IgD-negative memory B cell (primary cell): ENCODE results near the gene MRRF. TPM values are rescaled to one million over a fixed set of nuclear protein-coding genes. Genes with fewer than 3 reads are reported as not detected.

Experiments used
- H3K27ac Mint-ChIP-seq, 3 donors: one replicate each; pipeline ENCODE4 v1.8.0; 2020 to 2022; ENCODE audit warnings: mild to moderate bottlenecking in 3 of 3, mixed read lengths in 3 of 3, moderate library complexity in 1 of 3
- H3K27me3 Mint-ChIP-seq: one replicate; pipeline ENCODE4 v1.8.0; 2021; ENCODE audit warnings: mixed read lengths
- H3K36me3 Mint-ChIP-seq: one replicate; pipeline ENCODE4 v1.8.0; 2020; ENCODE audit warnings: mild to moderate bottlenecking, mixed read lengths
- H3K4me1 Mint-ChIP-seq, 3 donors: one replicate each; pipeline ENCODE4 v1.8.0; 2020 to 2022; ENCODE audit warnings: mixed read lengths in 3 of 3, mild to moderate bottlenecking in 1 of 3
- H3K4me3 Mint-ChIP-seq, 4 donors: one replicate each; pipeline ENCODE4 v1.8.0; 2020 to 2022; ENCODE audit warnings: mild to moderate bottlenecking in 4 of 4, mixed read lengths in 4 of 4, moderate library complexity in 3 of 4
- H3K9me3 Mint-ChIP-seq, 3 donors: one replicate each; pipeline ENCODE4 v1.8.0; 2020 to 2021; ENCODE audit warnings: mixed read lengths in 3 of 3, mild to moderate bottlenecking in 1 of 3
- polyA plus RNA-seq: library from polyadenylated mRNA; unstranded; fragments of 300-500 nt; fragmentation: Illumina TruSeq; gene quantifications from one replicate; pipeline ENCODE4 v1.2.3, GENCODE V29; 2021

Gene MRRF
- polyA plus RNA-seq, 1 donor from 2014 or later, result 26.2 TPM

DNA sequence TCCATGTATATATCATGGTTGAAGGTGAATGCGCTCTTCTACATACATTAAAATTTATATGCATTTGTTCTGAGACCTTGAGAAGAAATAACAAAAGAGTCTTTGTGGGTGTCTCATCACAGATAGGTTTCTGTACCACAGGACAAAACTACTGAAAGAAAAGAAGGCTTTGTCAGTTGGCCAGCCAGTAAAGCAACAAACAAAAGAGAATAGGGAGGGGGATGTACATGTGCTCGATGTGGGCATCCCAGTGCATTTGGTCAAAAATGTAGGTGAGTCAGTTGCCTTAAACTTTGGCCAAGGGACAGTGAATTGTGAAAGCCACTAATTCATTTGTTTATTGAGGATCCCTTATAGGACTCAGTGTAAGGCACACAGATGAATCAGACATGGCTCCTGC, 13.3 kb upstream of the MRRF start:
- H3K4me1 Mint-ChIP-seq, result peaks cover 3 to 5% (median 3%) of the 10 kb centered on the region in 3 donors
- H3K4me3 Mint-ChIP-seq, result no peak overlapping the region
- H3K27ac Mint-ChIP-seq, result no peak overlapping the region
- H3K36me3 Mint-ChIP-seq, result peaks cover 6% of the 10 kb centered on the region
- no peaks in the 10 kb centered on the region for H3K9me3 Mint-ChIP-seq
- H3K27me3 Mint-ChIP-seq, result no peaks in the 10 kb centered on the region

DNA sequence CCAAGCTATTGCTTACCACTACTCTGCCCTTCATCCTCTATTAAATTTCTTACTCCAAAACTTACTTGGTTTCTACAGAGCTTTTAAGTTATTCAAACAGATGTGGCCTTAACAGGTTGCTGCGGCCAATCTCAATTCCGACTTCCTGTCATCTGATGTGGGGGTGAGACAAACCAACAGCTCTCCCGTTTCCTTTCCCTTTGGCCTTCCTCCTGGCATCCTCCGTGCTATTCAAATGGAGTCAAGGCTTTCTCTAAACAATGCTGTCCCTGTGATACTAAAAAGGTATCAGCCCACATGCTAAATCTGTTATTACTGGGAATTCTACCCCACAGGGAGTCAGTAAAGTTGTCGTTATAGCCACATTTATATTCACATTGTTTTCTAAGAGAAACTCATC, 11.9 kb upstream of the MRRF start:
- Mint-ChIP-seq H3K27ac (no peak overlapping the region), H3K36me3 (peaks cover 6% of the 10 kb centered on the region), H3K9me3 (no peaks in the 10 kb centered on the region), H3K4me3 (no peak overlapping the region), H3K27me3 (no peaks in the 10 kb centered on the region), H3K4me1 (peaks cover 5 to 10% (median 6%) of the 10 kb centered on the region in 3 donors)

DNA sequence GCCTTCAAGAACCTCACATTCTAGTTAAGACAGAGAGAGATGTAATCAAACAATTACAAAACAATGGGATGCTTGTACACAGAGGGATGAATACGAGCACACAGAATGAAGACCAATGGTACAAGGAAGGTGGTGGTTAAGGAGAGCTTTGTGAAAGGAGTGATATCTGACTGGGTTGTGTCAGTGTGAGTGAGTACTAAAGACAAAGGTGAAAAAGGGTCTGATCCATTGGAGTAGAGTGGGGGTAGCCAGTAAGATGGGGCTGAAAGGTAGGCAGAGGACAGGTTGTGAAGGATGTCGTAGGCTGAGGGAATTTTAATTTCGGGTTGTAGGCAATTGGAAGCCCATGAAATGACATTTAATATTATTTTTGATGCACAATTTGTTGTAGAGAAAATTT, 9.9 kb upstream of the MRRF start:
- Mint-ChIP-seq H3K27me3 (no peaks in the 10 kb centered on the region), H3K36me3 (peaks cover 6% of the 10 kb centered on the region), H3K4me1 (peaks cover 7 to 19% (median 8%) of the 10 kb centered on the region in 3 donors)

DNA sequence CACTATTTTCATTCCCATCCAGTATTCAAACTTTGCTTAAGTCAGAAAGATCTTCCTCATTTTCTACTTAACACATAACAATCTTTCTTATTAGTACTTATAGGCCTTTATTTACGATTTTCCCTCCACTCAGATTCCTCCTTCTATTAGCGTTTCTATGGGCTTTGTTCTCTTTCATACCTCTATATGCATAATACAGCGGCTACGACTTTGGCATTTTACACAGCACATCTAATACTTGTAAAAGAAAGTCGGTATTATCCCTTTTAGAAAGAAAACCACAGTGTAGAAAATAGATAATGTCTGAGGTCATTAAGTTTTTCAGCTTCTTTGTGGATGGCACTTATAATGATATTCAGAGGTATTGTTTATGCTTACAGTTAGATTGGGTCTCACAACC, 8.5 kb upstream of the MRRF start:
- Mint-ChIP-seq H3K4me1 (peaks cover 9 to 17% (median 11%) of the 10 kb centered on the region in 3 donors), H3K27ac (no peak overlapping the region), H3K9me3 (no peaks in the 10 kb centered on the region), H3K36me3 (peaks cover 3% of the 10 kb centered on the region), H3K27me3 (no peaks in the 10 kb centered on the region), H3K4me3 (no peak overlapping the region)

More for the DNA sequence above, 9.9 kb upstream of the MRRF start:
- Mint-ChIP-seq H3K9me3 (no peaks in the 10 kb centered on the region), H3K4me3 (no peak overlapping the region), H3K27ac (peak overlapping the region in 1 of 3 donors; percentile 60)

DNA sequence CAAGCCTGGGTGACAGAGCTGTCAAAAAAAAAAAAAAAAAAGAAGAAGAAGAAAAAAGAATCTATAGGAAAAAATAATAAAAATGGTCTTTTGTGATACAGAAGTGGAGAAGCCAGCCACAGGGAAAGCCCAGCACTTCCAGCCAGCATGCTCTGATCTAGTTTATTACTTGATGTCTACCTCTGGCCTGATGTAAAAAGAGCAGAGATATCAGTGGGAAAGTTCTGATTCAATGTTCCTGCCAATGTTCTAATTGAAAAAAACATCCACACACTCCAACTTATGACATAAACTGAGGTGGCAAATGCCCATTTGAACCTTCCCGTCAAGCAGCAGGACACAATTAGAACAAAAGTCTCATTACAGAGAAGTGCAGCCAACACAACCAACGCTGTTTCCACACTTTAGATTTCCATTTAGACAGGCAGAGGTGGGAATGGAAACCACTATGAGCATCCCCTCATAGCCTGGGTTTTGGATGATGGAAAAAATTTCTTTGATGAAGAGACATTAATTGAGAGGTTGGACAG, 5.7 kb upstream of the MRRF start:
- Mint-ChIP-seq H3K4me3 (no peak overlapping the region), H3K27me3 (no peaks in the 10 kb centered on the region), H3K27ac (peak overlapping the region in 1 of 3 donors; percentile 52), H3K4me1 (peaks cover 22 to 31% (median 25%) of the 10 kb centered on the region in 3 donors), H3K36me3 (peaks cover 3% of the 10 kb centered on the region), H3K9me3 (no peaks in the 10 kb centered on the region)

DNA sequence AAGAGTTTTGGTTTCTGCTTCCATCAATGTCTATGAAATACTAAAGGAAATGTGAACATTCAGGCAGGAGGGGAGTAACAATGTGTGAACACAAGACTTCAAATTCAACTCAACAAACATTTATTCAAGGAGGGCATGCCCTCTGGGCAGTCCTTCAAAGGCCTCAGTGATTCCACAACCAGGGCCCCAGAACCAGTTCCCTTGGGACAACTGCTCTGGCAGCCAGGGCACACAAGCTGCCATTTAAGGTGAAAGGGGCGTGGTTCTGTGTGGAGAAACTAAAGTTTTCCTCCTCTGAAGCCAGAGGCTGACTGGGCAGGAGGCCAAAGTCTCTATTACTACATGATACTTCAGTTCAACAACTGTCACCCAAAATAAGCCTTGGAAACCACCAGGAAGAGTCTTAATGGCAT, 3.2 kb upstream of the MRRF start:
- H3K4me3 Mint-ChIP-seq, result peak overlapping the region in 1 of 4 donors; percentile 94
- H3K36me3 Mint-ChIP-seq, result no peaks in the 10 kb centered on the region
- no peaks in the 10 kb centered on the region for H3K9me3 Mint-ChIP-seq
- H3K4me1 Mint-ChIP-seq, result peaks cover 32 to 41% (median 40%) of the 10 kb centered on the region in 3 donors
- H3K27ac Mint-ChIP-seq, result peak overlapping the region in 1 of 3 donors; percentile 67
- no peaks in the 10 kb centered on the region for H3K27me3 Mint-ChIP-seq

DNA sequence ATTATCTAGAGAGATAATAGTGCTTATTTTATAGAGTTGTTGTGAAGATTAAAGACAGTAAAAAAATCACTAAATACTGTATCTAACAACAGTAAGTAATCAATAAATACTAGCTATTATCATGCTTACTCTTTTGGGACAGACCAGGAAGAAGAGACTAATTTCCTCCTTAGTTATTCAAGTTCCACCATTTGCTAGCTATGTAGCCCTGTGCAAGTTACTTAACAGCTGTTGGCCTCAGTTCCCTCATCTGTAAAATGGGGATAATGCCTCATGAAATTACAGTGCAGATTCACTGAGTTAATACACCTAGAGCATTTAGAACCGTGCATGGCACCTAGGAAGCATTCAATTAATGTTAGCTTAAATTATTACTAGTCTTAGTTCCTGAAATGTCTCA, 2.6 kb upstream of the MRRF start:
- Mint-ChIP-seq H3K27ac (peak overlapping the region in 2 of 3 donors; percentile 59 to 67), H3K4me1 (peaks cover 32 to 41% (median 40%) of the 10 kb centered on the region in 3 donors), H3K4me3 (peak overlapping the region in 2 of 4 donors; percentile 65 to 94), H3K27me3 (no peaks in the 10 kb centered on the region), H3K9me3 (no peaks in the 10 kb centered on the region), H3K36me3 (no peaks in the 10 kb centered on the region)

DNA sequence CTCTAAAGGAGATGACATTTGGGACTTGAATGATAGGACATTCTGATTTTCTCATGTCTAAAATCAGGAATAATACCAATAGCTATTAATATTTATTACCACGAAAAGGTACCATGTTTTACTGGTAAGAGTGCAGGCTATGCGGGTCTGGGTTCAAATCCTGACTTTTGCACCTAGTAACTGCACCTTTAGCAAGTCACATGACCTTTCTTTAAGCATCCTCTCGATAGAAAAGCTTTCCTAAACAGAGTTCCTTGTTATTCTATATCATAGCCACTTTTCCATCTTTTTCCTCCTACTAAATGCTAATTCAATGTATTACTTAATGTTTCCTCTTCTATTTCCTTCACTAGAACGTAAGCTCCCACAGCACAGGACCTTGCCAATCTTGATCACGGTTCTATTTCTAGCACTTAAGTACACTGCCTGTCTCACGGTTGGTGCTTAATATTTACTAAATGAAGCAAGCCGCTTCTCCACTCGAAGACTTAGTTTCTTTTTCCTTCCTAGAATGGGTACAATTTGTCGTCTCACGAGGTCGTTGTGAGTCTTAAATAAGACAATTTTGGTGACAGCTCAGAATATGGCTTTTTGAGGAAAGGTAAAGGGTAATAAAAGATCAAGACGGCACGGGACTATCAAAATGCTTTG, 858 bp upstream of the MRRF start:
- peak overlapping the region; percentile 94 to 99 (median 97) for H3K4me3 Mint-ChIP-seq
- H3K27me3 Mint-ChIP-seq, result no peaks in the 10 kb centered on the region
- no peaks in the 10 kb centered on the region for H3K9me3 Mint-ChIP-seq
- no peaks in the 10 kb centered on the region for H3K36me3 Mint-ChIP-seq
- peaks cover 29 to 51% (median 40%) of the 10 kb centered on the region in 3 donors for H3K4me1 Mint-ChIP-seq
- peak overlapping the region; percentile 98 to 100 (median 98) for H3K27ac Mint-ChIP-seq

DNA sequence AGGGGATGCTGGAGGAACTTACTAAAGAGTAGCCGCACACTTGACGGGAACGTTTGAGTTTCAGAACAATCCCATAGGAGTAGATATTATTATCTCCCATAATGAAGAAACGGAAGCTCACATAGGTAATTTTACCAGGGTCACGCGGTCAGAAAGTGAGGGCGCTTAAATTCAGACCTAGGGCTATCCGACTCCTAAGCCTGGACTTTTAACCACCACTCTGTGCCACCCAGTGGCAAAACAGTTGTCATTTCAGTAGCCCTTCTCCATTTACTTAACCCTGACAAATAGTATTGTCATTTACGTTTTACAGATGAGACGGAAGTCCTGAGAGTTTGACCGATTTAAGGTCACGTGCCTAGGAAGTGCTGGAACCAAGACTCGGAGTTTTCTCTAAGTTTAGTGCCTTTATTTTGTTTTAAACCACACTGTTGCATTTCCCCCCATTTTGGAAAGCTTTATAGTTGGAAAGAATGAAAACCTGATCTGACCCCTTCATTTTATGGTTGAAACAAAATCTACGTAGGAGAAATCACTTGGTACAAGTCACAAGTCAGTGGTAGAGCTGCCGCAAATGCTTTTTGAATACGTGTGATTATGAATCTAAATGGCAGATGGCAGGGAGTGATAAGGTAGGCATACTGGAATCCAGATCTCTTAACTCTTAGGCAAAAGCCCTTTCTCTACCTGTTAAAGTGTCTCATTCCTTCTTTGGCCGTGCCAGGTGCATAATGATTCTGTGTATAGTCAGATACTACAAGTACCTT, 650 bp downstream of the MRRF start:
- peak overlapping the region; percentile 94 to 99 (median 97) for H3K4me3 Mint-ChIP-seq
- H3K27ac Mint-ChIP-seq, result peak overlapping the region; percentile 98 to 100 (median 98)
- no peaks in the 10 kb centered on the region for H3K36me3 Mint-ChIP-seq
- no peaks in the 10 kb centered on the region for H3K9me3 Mint-ChIP-seq
- no peaks in the 10 kb centered on the region for H3K27me3 Mint-ChIP-seq
- H3K4me1 Mint-ChIP-seq, result peaks cover 29 to 49% (median 33%) of the 10 kb centered on the region in 3 donors

DNA sequence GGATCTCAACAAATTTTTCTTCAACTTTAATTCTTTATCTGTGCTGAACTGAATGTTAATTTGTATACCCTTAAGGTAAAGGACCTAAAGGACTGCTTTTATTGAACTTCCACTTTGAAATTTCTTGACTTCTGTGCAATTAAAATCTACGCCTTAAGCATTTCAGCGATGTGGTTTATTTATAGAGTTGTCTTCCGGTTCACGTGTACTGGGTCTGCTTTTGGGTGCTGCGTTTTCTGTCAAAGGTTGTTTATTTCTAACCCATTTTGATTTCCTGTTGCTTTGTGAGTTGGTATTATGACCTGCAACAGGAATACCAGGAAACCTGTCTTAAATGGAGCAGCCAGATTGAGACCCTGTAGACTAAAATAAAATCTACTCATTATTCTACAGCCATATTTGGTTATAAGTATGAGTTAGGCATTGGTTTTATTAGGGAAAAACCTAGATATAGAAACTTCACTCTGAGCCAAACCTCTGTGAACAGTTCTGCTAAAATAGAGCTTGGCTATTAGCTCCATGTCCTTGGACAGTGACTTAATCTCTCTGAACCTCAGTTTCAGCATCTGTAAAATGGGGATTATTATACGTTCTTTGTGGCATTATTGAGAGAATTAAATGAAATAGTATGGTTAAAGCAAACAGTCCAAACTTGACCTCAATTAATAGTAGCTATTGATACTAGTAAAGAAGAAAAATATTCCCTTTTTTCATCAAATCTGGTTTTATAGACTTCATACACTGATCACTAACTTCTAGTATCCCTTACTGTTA, 3.5 kb downstream of the MRRF start:
- Mint-ChIP-seq H3K4me1 (peaks cover 21 to 41% (median 37%) of the 10 kb centered on the region in 3 donors), H3K27ac (peak overlapping the region; percentile 24 to 75 (median 31)), H3K36me3 (peaks cover 2% of the 10 kb centered on the region), H3K27me3 (no peaks in the 10 kb centered on the region), H3K9me3 (no peaks in the 10 kb centered on the region), H3K4me3 (peak overlapping the region; percentile 10 to 82 (median 46))

DNA sequence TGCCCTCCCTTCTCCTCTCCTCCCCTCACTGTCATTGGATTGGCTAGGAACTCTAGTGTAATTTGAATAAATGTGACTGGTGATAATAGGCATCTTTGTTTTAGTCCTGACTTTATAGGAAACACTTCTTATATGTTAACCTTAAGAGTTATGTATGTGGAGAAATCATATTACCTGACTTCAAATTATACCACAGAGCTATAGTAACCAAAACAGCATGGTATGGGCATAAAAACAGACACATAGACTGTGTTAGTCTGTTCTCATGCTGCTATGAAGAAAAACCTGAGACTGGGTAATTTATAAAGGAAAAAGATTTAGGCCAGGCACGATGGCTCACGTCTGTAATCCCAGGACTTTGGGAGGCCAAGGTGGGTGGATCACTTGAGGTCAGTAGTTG, 9.4 kb downstream of the MRRF start:
- H3K27me3 Mint-ChIP-seq, result no peaks in the 10 kb centered on the region
- peaks cover 0 to 3% (median 1%) of the 10 kb centered on the region in 3 donors for H3K9me3 Mint-ChIP-seq
- H3K4me1 Mint-ChIP-seq, result peaks cover 13 to 19% (median 15%) of the 10 kb centered on the region in 3 donors
- no peak overlapping the region for H3K27ac Mint-ChIP-seq
- peaks cover 19% of the 10 kb centered on the region for H3K36me3 Mint-ChIP-seq
- peak overlapping the region in 1 of 4 donors; percentile 10 for H3K4me3 Mint-ChIP-seq

DNA sequence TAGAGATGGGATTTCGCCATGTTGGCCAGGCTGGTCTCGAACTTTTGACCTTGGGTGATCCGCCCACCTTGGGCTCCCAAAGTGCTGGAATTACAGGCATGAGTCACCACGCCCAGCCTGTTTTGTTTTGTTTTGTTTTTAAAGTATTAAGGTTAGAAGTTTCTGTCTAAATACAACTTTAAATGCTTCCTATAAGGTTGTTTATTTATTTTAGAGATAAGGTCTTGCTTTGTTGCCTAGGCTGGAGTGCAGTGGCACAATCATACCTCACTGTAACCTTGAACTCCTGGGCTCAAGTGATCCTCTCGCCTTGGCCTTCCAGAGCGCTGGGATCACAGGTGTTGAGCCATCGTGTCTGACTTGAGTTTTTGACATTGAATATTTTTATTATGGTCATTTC, 11.4 kb downstream of the MRRF start:
- Mint-ChIP-seq H3K9me3 (peaks cover 0 to 3% (median 1%) of the 10 kb centered on the region in 3 donors), H3K36me3 (peaks cover 19% of the 10 kb centered on the region), H3K27me3 (no peaks in the 10 kb centered on the region), H3K4me3 (no peak overlapping the region), H3K4me1 (peaks cover 6 to 19% (median 11%) of the 10 kb centered on the region in 3 donors), H3K27ac (no peak overlapping the region)

DNA sequence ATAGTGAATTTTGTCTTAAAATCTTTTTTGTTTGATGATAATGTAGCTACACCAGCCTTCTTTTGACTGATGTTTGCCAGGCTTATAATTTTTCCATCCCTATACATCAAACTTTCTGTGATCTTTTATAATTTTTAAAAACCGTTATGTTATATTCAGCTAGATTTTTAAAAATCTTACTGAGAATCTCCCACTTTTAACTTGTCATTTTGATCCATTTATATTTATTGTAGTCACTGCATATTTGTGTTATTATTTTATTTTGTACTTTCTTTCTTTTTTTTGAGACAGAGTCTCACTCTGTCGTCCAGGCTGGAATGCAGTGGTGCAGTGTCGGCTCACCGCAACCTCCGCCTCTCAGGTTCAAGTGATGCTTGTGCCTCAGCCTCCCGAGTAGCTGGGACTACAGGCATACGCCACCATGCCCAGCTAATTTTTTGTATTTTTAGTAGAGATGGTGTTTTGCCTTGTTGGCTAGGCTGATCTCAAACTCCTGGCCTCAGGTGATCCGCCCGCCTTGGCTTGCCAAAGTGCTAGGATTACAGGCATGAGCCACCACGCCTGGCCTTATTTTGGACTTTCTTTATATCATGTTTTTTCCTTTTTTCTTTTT, 12.7 kb downstream of the MRRF start:
- Mint-ChIP-seq H3K27me3 (no peaks in the 10 kb centered on the region), H3K27ac (no peak overlapping the region), H3K4me1 (peaks cover 6 to 17% (median 9%) of the 10 kb centered on the region in 3 donors), H3K36me3 (peaks cover 18% of the 10 kb centered on the region), H3K9me3 (peaks cover 0 to 3% (median 1%) of the 10 kb centered on the region in 3 donors), H3K4me3 (peak overlapping the region in 1 of 4 donors; percentile 65)

DNA sequence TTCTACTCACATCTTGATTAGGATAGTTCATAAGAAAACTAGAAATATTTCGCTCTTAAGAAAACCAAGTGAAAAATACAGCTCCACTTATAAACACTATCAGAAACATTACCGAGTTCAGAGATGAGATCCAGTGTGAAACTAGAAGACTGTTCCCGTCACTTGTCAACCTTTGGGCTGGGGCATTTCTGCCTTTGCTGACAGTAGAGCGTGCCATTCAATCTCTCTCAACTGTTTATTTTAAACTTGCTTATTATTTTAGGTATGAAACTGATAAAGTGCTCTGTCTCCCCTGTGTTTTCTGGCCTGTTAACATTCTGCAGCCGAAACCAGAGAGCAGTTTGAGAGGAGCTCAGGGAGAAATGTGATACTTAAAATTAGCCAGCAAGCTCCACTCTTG, 16.7 kb downstream of the MRRF start:
- Mint-ChIP-seq H3K9me3 (peaks cover 0 to 3% (median 0%) of the 10 kb centered on the region in 3 donors), H3K27me3 (no peaks in the 10 kb centered on the region), H3K27ac (no peak overlapping the region), H3K4me3 (no peak overlapping the region), H3K4me1 (peaks cover 4 to 6% (median 5%) of the 10 kb centered on the region in 3 donors), H3K36me3 (peaks cover 8% of the 10 kb centered on the region)
